ENCODE results near the gene F2RL3.

GRCh38 chr19:16876904-16877361 is 11.9 kb upstream of the F2RL3 start:
- TF ChIP-seq POLR2A (IDR thresholded peaks at IDR 0.05; ENCODE audit: low read length) (no peak), GATA1 (IDR thresholded peaks at IDR 0.05; ENCODE audit: low read depth, low read length) (no peak)
